ACC112 (cell line): Measurements from ENCODE around the gene PIK3CD.

ENCODE experiments used
- H2AFZ ChIP-seq: fragments of 200-600 bp; sonication (generic); one replicate; pipeline ENCODE4 v1.6.0; 2017; ENCODE audit warnings: antibody characterized with exemption, low read length; ENCODE audit not compliant: unreplicated experiment
- H3K27ac ChIP-seq: fragments of 200-600 bp; sonication (generic); 2 replicates; pipeline ENCODE4 v1.5.1; 2014; ENCODE audit warnings: low read depth, mild to moderate bottlenecking, antibody characterized with exemption, low read length, moderate library complexity
- H3K27me3 ChIP-seq: fragments of 200-600 bp; sonication (generic); 2 replicates; pipeline ENCODE4 v1.6.1; 2014; ENCODE audit warnings: mild to moderate bottlenecking, antibody characterized with exemption, low read length, moderate library complexity, mixed read lengths; ENCODE audit not compliant: insufficient read depth
- H3K36me3 ChIP-seq: fragments of 200-600 bp; sonication (generic); 2 replicates; pipeline ENCODE4 v1.6.1; 2016; ENCODE audit warnings: mild to moderate bottlenecking, antibody characterized with exemption, low read length, moderate library complexity, mixed read lengths; ENCODE audit not compliant: insufficient read depth
- H3K4me1 ChIP-seq: fragments of 200-600 bp; sonication (generic); one replicate; pipeline ENCODE4 v1.6.1; 2016; ENCODE audit warnings: low read length, mixed read lengths; ENCODE audit not compliant: insufficient read depth, unreplicated experiment, control insufficient read depth
- H3K4me3 ChIP-seq: fragments of 200-600 bp; sonication (generic); 2 replicates; pipeline ENCODE4 v1.5.1; 2014; ENCODE audit warnings: mild to moderate bottlenecking, low read depth, low read length
- H3K79me2 ChIP-seq: fragments of 200-600 bp; sonication (generic); one replicate; pipeline ENCODE4 v1.6.0; 2016; ENCODE audit warnings: low read length; ENCODE audit not compliant: control insufficient read depth, unreplicated experiment, insufficient read depth

The PIK3CD gene

GRCh38 chr1:9770298-9770697 lies 118.8 kb downstream of the PIK3CD start:
- Histone ChIP-seq H3K79me2 (peaks cover 11% of the 10 kb centered on the region), H3K4me1 (peaks cover 15% of the 10 kb centered on the region), H3K36me3 (no peaks in the 10 kb centered on the region), H2AFZ (no peak overlapping the region), H3K27me3 (no peaks in the 10 kb centered on the region), H3K4me3 (no peak overlapping the region), H3K27ac (no peak overlapping the region)

- no peak overlapping the region for H2AFZ ChIP-seq
- no peaks in the 10 kb centered on the region for H3K4me1 ChIP-seq
- no peak overlapping the region for H3K27ac ChIP-seq
- no peaks in the 10 kb centered on the region for H3K36me3 ChIP-seq
- H3K4me3 ChIP-seq = no peak overlapping the region
- no peaks in the 10 kb centered on the region for H3K27me3 ChIP-seq
- peaks cover 4% of the 10 kb centered on the region for H3K79me2 ChIP-seq
These were observed 123.5 kb downstream of the PIK3CD start for GRCh38 chr1:9774712-9775679.

- Histone ChIP-seq H3K27me3 (no peaks in the 10 kb centered on the region), H3K36me3 (no peaks in the 10 kb centered on the region), H3K4me1 (no peaks in the 10 kb centered on the region), H3K79me2 (peaks cover 13% of the 10 kb centered on the region), H3K27ac (no peak overlapping the region), H2AFZ (no peak overlapping the region), H3K4me3 (no peak overlapping the region)
These were observed 125.2 kb downstream of the PIK3CD start for GRCh38 chr1:9776685-9777084.
